HG03558 (cell line): ENCODE measurements around the gene SERF2.
"Not testable (repeated sequence)": the region's sequence is repeated elsewhere in the genome, so short reads cannot be mapped to it uniquely, and the experiment has no call there.

Experiments used
- ATAC-seq: cut with Tn5 transposase; IDR thresholded peaks from one replicate; pipeline ENCODE4 v1.9.1; 2021; ENCODE audit warnings: moderate number of reproducible peaks; ENCODE audit not compliant: unreplicated experiment; ENCODE audit errors: extremely low read depth

SERF2 gene

DNA sequence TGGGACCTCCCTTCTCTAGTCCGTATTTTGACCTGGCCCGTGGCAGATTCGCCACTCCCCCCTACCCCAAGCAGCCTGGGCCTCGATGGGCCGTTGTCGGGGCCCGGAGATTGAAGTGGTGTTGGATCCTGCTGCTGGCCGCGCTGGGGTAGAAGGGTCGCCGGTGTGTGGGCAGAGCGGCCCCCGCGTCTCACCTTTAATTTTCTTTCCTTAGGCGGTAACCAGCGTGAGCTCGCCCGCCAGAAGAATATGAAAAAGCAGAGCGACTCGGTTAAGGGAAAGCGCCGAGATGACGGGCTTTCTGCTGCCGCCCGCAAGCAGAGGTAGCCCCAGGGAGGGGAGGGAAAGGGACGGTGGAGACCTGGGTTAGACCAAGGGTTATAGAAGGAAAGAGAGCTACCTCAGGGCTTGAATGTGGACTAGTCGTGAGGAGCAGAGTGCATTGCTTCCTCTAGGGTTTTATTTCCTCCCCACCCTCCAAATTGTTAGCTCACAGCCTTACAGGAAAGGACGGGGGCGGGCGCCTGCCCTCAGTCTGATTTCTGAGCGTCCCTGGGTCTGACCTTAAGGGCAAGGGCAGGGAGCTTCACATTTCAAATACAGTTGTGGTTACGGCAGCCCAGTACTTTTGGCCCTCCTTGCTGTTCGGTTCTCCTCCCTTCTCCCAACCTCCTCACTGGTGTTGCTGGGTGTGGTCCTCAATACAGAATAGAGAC, 799 bp downstream of the SERF2 start:
- ATAC-seq = no peak

- no peak for ATAC-seq
Measured at GRCh38 chr15:43793647-43794046, 1.5 kb downstream of the SERF2 start.

GRCh38 chr15:43794269-43795037, 2.3 kb downstream of the SERF2 start:
- no peak for ATAC-seq

- no peak for ATAC-seq
Measured at GRCh38 chr15:43795197-43795596, 3.1 kb downstream of the SERF2 start.

- ATAC-seq = no peak
Measured at GRCh38 chr15:43795997-43796396, 3.9 kb downstream of the SERF2 start.

DNA sequence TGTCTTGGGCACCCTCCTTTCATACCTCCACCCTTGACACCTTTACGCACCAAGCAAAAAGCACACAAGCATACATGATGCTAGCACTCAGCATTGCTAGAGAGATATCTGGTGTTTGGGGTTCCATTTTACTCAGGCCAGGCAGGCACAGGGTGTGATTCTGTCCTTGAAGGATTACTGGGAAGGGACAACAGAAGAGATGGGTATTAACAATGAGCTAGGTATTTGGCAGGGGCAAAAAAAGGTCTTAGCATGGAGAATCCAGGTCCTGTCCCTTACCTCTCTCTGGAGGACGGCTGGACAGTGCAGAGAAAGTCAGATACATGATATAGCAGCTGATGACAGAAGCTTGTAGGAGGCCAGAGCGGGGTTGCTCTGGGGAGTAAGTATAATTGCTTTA, 4.4 kb downstream of the SERF2 start:
- ATAC-seq = no peak

DNA sequence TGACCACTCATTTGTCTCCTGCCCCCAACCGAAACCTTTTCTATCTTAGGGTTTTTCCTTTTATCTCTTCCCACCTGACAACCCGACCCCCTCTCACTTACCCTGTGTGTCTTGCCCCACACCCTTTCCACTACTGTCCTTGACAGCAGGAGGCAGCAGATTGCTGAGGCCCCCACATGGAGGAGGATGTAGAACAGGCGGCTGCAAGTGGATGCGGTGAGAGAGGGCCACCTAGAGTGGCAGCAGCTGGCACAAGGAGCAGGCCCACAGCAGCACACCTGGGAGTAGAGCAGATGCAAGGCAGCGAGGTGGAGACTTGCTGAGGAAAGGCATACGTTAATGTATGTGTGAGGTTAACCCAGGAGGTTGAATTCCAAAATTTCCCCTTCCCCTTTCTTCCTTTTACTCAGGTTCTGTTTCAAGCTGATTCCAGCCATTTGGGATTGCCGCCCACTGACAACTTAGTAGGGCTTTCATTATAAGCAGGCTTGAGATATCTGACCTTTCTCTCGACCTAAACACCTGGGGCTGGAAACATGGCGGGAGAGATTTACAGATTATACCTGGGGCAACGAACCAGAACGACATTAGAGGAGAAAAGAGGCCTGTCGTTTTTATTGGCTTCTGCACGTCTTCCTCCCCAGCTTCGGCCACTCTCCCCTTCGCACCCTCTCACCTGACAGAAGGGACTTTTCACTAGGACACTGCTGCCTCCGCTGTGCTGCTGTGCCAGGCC, 7.3 kb downstream of the SERF2 start:
- ATAC-seq = no peak

- no peak for ATAC-seq
Measured at GRCh38 chr15:43799945-43800285, 7.8 kb downstream of the SERF2 start, which contains the start of gene SERINC4. SERINC4 (minus strand) TSS chr15:43800220; CDS start chr15:43799986, 234 bp downstream.

- peak; percentile 53 for ATAC-seq
Measured at GRCh38 chr15:43800286-43801141, 8.4 kb downstream of the SERF2 start, which contains the start of gene HYPK. HYPK (plus strand) TSS chr15:43800599; CDS start chr15:43800623, 24 bp downstream.

- ATAC-seq = not testable (repeated sequence)
Measured at GRCh38 chr15:43802676-43803075, 10.6 kb downstream of the SERF2 start.

DNA sequence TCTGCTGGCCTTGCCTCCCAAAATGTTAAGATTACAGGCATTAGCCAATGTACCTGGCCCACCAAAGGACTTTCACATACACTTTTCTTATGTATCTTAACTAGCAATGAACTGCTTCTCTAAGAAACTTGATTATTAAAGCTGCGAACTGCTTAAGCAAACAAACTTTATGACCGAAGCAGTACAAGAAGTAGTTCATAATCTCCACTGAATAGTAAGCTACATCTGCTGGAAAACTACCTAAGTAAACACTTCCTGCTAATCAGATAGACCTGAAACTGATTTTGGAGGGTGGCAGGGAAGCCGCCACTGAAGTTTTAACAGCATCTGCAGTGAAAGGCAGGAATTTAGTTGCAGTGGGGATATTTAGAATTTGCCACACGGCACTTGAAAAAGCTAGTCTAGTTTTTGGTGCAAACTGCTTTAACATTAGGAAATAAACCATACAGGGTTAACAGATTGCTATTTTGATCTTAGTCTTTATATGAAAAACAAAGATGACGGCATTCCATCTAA, 16.4 kb downstream of the SERF2 start:
- no peak for ATAC-seq

DNA sequence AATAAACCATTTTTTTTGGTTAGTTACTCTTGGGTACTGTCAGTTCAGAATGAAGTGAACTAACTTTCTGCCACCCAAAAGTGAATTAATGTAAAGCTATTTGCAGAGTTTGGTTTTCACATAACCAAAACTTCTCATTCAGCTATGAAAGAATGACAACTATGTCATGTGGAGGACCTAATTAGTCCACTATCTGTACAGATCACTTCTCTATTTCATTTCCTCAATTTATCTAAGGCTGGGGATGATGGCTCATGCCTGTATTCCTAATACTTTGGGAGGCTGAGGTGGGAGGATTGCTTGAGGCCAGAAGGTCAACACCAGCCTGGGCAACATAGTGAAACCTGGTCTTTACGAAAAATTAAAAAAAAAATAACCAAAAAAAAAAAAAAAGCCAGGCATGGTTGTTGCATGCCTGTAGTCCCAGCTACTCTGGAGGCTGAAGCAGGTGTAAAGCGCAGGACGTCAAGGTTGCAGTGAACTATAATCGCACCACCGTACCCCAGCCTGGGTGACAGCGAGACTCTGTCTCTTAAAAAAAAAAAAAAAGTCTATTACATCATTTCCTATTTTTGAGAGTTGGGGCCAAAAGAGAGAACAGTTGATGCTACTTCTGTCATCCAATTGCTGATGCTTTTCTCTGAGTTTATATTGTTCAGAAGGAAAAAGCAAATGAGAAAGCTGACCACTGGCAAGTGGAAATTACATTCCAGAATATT, 17.0 kb downstream of the SERF2 start:
- no peak for ATAC-seq

GRCh38 chr15:43815064-43815463, 22.9 kb downstream of the SERF2 start:
- not testable (repeated sequence) for ATAC-seq

DNA sequence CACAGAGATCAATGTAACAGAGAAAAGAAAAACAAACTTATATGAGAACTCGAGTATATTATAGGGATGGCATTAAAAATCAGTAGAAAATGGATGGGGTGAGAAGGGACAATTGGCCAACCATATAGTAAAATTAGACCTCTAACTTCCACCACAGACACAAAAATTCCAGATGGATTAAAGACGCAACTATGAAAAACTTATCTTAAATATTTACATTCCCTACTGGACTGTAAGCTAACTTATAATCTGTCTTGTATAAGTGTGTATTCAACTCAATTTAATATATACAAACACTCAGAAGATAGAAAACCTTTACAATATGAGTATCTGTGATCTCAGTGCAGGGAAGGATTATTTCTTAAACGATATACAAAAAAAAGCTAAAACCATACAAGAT, 29.4 kb downstream of the SERF2 start:
- ATAC-seq = no peak

- ATAC-seq = peak; percentile 48
Measured at GRCh38 chr15:43824302-43825246, 32.5 kb downstream of the SERF2 start, which contains the start of gene MFAP1. MFAP1 (minus strand) TSS chr15:43824690; CDS start chr15:43824569, 121 bp downstream.

DNA sequence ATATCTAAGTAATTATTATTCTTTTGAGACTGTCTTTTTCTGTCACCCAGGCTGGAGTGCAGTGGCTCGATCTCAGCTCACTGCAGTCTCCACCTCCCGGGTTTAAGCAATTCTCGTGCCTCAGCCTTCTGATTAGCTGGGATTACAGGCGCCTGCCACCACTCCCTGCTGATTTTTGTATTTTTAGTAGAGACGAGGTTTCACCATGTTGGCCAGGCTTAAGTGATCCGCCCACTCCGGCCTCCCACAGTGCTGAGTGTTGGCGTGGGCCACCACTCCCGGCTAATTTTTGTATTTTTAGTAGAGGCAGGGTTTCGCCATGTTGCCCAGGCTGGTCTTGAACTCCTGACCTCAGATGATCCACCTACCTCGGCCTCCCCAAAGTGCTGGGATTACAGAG, 33.2 kb downstream of the SERF2 start:
- not testable (repeated sequence) for ATAC-seq

- no peak for ATAC-seq
Measured at GRCh38 chr15:43826029-43826507, 33.9 kb downstream of the SERF2 start.
